NCI-H748 treated with DMSO at 0.1 percent for 48 hours (cell line): ENCODE results near the gene PAWR.
"Not testable (repeated sequence)": the region's sequence is repeated elsewhere in the genome, so short reads cannot be mapped to it uniquely, and the experiment has no call there.

ENCODE experiments used
- DNase-seq: peaks from one replicate; lab custom pipeline; 2025; lab: John Stamatoyannopoulos, UW

The PAWR gene

DNA sequence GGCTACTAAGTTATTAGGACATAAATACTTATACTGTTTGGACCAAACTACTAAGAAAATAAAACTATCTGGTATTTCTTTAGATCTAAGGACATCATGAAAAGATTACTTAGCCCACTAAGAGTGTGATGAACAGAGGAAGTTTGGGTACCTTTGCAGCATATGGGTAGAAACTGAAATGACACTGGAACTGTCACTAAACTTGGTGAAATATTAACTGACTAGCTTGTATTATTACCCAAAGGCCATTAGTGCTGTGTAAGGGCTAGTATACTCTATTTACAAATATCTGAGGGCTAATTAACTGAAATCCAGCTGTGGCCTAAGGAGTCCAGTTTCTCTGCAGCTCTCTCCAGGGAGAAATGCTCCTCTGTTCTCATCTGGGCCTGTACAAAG is 45.5 kb downstream of the PAWR start:
- DNase-seq, result no peak

- DNase-seq, result no peak
These were observed 46.2 kb downstream of the PAWR start for GRCh38 chr12:79644274-79645234.

DNA sequence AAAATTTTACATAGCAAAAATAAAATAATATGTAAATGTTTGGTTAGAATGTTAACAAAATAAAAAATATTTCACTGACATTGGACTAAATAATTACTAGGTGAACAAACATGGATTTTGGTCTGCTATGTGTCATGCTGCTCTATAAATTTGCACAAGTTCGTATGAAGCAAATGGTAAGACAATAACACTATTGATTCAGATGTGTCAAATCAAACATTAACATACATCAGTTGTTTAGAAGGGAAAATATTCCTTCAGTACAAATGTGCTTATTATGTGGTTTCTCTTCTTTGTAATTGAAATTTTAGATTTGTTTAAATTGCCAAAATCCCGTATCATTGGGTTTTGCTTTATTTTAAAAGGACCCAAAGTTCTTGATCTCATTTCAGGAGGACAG is 46.9 kb downstream of the PAWR start:
- DNase-seq, result no peak

DNA sequence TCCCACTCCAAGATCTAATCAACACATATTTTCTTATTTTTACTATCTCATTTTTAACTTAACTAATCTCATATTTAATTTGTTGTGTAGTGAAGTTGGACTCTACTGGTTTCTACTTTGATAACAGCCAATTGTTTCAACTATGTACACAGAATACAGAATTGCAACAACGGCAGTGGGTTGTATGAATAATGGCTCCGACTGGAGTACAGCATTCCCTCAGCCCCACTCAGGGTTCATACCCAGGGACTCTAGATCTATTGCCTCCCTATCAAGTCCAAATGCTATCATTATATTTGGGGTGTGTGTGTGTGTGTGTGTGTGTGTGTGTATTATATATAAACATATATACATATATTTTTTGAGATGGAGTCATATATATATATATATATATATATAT is 52.3 kb downstream of the PAWR start:
- DNase-seq, result no peak

DNA sequence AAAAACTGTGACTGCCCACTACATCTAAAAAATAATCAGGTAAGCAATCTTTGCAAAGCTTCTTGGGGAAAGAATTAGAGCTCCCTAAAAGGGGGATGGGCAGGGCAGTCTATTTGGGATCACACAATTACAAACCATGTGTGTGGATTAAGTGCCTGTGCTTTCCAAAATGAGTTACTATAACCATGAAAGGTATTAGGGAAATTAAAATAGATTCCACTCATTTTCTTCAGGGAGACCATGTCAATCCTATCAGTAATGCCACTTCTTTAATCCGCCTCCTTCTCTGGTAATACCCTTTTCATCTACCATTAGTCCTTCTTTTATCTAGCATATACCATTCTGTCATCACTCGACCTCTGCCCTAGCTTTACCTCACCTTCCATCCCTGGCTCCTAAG is 53.7 kb downstream of the PAWR start:
- DNase-seq, result no peak

GRCh38 chr12:79635676-79636075 is 55.1 kb downstream of the PAWR start:
- DNase-seq, result no peak

GRCh38 chr12:79634957-79635471 is 55.8 kb downstream of the PAWR start:
- DNase-seq, result no peak

DNA sequence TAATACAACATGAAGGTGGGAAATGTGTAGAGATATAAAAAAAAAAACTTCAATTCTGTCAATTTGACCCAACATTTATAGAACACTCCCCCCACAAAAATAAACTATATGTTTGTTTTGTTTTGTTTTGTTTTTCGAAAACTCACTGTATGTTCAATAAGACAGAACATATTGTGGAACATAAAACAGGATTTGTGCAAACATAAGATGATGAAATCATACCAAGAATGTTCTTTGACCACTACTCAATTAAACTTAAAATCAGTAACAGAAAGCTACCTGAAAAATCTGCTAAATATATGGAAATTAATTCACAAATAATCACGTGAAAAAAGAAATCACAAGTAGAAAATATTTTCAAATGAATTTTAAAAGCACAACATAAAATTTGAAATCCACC is 61.2 kb downstream of the PAWR start:
- no peak for DNase-seq

DNA sequence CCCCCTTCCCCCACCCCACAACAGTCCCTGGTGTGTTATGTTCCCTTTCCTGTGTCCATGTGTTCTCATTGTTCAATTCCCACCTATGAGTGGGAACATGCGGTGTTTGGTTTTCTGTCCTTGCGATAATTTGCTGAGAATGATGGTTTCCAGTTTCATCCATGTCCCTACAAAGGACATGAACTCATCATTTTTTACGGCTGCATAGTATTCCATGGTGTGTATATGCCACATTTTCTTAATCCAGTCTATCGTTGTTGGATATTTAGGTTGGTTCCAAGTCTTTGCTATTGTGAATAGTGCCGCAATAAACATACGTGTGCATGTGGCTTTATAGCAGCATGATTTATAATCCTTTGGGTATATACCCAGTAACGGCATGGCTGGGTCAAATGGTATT is 64.0 kb downstream of the PAWR start:
- not testable (repeated sequence) for DNase-seq

GRCh38 chr12:79624378-79624777 is 66.4 kb downstream of the PAWR start:
- no peak for DNase-seq

DNA sequence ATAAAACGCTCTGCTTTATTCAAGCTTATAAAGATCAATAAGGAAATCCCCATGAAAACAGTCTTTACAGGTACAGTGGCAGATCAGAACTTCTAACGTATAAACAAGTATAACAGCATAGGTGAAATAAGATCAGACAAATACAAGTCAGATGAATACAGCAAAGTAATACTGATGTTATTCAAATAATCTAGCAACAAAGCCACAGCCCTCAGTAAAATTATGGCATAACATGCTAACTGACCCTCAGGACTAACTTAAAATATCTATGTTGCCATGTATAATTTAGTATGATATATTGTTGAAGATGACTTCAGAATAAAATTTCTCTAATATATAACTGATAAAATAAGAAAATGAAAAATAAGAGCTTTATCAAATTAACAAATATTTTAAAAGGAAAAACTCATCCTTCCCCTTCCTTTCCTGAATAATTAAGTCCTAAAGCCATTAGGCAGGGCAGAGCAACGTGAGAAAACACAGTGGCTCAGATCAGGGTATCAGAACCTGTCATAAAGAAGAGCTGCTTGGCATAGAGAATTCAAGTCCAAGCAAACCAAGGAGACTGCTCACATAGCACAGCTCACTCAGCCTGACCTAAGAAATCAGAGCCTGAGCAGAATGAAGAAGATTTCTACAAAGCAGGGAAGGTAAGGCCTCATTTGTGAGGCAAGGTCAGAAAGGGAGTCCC is 70.7 kb downstream of the PAWR start:
- DNase-seq, result no peak

DNA sequence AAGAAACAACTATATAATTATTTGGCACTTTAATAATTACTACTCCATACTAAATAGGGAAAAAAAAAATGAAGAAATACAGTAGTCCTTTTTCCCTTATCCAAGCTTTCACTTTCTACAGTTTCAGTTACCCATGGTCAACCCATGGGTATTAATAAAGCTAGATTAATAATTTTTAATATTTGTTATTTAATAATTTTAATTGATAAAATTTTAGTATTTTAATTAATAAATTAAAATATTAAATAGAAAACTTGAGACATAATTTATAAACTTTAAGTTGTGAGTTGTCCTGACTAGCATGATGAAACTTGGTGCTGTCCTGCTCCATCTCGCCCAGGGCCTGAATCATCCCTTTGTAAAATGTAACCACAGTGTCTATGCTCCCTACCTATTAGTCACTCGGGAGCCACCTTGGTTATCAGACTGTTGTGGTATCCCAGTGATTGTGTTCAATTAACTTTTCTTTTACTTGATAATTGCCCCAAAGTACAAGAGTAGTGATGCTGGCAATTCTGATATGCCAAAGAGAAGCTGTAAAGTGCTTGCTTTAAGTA is 71.8 kb downstream of the PAWR start:
- DNase-seq, result no peak

DNA sequence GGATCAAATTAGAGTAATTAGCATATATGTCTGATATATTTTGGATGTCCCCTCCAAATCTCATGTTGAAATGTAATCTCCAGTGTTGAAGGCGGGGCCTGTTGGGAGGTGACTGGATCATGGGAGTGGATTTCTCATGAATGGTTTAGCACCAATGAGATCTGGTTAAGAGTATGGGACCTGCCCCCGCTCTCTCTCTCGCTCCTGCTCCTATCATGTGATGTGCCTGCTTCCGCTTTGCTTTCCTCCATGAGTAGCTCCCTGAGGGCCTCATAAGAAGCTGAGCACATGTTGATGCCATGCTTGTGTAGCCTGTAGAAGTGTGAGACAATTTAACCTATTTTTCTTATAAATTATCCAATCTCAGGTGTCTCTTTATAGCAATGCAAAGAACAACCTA is 73.1 kb downstream of the PAWR start:
- DNase-seq, result no peak

GRCh38 chr12:79615596-79616560 is 74.9 kb downstream of the PAWR start:
- DNase-seq, result no peak

DNA sequence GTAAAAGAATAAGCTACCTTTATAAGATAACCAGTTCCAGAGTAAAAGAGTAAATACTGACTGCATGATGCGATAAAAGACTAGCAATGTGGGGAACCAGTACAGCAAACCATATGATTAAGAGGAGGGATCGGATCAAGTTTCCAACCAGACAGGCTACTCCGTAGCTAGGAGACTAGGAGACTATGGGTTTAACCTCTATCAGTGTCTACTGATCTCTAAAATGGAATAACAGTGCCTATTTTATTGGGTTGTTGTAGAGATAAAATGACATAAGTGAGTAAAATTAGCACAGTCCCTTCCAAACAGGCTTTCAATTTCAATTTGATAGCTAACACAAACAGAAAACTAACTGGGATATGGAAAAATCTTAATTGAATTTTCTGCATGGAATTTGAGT is 76.0 kb downstream of the PAWR start:
- DNase-seq, result no peak

- no peak for DNase-seq
These were observed 88.9 kb downstream of the PAWR start for GRCh38 chr12:79601908-79602307.

DNA sequence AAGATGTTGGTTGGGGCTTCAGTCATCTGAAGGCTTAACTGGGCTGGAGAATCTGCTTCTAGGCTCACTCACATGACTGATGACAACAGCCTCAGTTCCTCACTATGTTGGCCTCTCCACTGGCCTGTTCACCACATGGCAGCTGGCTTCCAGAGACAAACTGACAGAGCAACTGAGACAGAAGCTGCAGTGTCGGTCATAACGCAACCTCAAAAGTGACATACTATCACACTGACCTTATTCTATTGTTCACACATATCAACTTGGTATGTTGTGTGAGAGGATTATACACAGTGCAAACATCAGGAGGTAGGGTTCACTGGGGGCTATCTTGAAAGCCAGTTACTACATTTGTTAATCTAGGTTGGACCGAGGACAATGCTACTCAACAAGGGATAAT is 92.9 kb downstream of the PAWR start:
- no peak for DNase-seq

DNA sequence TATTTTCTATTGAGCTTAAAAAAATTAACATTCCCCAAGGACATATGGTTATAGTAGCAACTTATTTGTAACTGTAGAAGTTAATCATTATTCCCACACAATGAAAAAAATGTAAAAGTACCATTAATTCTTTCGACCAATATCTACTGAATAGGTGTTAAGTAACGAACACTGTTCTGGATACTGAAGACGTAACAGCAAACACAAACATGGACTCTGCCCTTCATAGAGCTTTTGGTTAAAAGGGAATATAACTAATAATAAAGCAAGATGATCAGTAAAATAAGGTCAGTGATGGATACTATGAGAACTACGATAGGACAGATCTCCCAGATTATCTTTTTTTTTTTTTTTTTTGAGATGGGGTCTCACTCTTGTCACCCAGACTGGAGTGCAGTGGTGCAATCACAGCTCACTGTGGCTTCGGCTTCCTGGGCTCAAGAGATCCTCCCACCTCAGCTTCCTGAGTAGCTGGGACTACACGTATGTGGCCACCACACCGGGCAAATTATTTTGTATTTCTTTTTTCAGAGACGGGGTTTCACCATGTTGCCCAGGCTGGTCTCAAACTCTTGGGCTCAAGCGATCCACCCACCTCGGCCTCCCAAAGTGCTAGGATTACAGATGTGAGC is 93.9 kb downstream of the PAWR start:
- DNase-seq, result no peak

GRCh38 chr12:79595273-79595672 is 95.5 kb downstream of the PAWR start:
- no peak for DNase-seq

DNA sequence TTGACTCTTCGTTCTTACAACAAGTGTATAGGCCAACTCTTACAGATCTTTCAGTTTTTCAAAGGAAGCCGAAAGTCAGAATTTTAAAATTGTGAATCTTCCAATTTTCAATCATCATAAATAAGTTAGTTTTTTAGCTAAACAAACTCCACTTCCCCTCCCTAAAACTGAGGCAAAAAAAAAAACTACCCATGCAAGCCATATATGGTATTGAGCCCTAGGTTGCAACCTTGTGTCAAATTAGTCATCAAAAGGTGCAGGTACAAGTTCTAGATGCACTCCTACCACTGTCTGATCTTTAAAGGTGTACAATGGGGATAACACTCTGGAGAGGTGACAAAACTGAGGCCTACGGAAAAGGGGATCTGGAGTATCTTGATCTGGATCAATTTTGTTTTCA is 97.9 kb downstream of the PAWR start:
- no peak for DNase-seq

- DNase-seq, result no peak
These were observed 98.8 kb downstream of the PAWR start for GRCh38 chr12:79591988-79592387.
